HCT116 (cell line): ENCODE results near the gene HNRNPDL. TPM values are rescaled to one million over a fixed set of nuclear protein-coding genes. Genes with fewer than 3 reads are reported as not detected.

Experiments used
- ATAC-seq: fragments of 200-7000 bp; cut with Tn5 transposase; 2 replicates; pipeline ENCODE4 v1.9.1; 2020; ENCODE audit warnings: mild to moderate bottlenecking, moderate library complexity
- BruUV-seq: library from RNA; stranded (reverse); fragments of 400-500 nt; replicated peaks from 2 replicates; lab custom pipeline; 2021; lab: Mats Ljungman, UMichigan
- CTCF ChIA-PET: fragments of 300-600 bp; sonication (Branson Sonifier 250); formaldehyde crosslinking; loops from one replicate; lab custom pipeline; 2021; ENCODE audit warnings: antibody characterized with exemption; lab: Charles Lee
- POLR2A ChIA-PET: fragments of 300-600, 350-600 bp; sonication (Branson Sonifier 250); formaldehyde crosslinking; loops from one replicate; lab custom pipeline; 2021; ENCODE audit warnings: antibody characterized with exemption; lab: Charles Lee
- RAD21 ChIA-PET, 2 experiments: fragments of 300-600 bp; sonication (Branson Sonifier 250); formaldehyde crosslinking; loops; one replicate each; lab custom pipeline; 2023; ENCODE audit warnings: low total read pairs in 2 of 2; ENCODE audit not compliant: uncharacterized antibody in 2 of 2, unreplicated experiment in 2 of 2, low non-redundant PET in 1 of 2; lab: Charles Lee
- DNase-seq: peaks from one replicate; pipeline ENCODE4 v3.0.0-alpha.2; 2010; ENCODE audit warnings: low read depth, low spot score
- H2AFZ ChIP-seq: fragments of 200-600 bp; shearing (Covaris generic), sonication (generic); 2 replicates; pipeline ENCODE4 v1.6.1; 2017; ENCODE audit warnings: low read depth, mixed run types, mixed read lengths, antibody characterized with exemption, low read length; ENCODE audit not compliant: poor library complexity, severe bottlenecking
- H3K27ac ChIP-seq: 2 replicates; pipeline ENCODE4 v1.5.1; 2012; ENCODE audit warnings: low read depth, low read length
- H3K27me3 ChIP-seq: fragments of 200-600 bp; sonication (generic); 2 replicates; pipeline ENCODE4 v1.6.1; 2016; ENCODE audit warnings: mixed run types, low read length, mixed read lengths; ENCODE audit not compliant: insufficient read depth
- H3K36me3 ChIP-seq, 2 experiments: fragments of 200-500 bp in 1 of 2; fragments of 200-600 bp in 1 of 2; sonication (Bioruptor generic) in 1 of 2; sonication (generic) in 1 of 2; 2 replicates each; pipeline versions ENCODE4 v1.5.1 to v1.6.1; 2014 to 2016; ENCODE audit warnings: low read length in 2 of 2, inconsistent platforms in 1 of 2, mixed read lengths in 1 of 2, mixed run types in 1 of 2; ENCODE audit not compliant: insufficient read depth in 2 of 2, control insufficient read depth in 1 of 2
- H3K4me1 ChIP-seq, 2 experiments: fragments of 200-600 bp in 1 of 2; sonication (generic) in 1 of 2; 2 replicates each; pipeline versions ENCODE4 v1.5.1 to v1.6.1; 2012 to 2017; ENCODE audit warnings: low read length in 2 of 2, inconsistent platforms in 1 of 2, mild to moderate bottlenecking in 1 of 2, mixed read lengths in 1 of 2, mixed run types in 1 of 2, moderate library complexity in 1 of 2; ENCODE audit not compliant: insufficient read depth in 2 of 2, control insufficient read depth in 1 of 2
- H3K4me2 ChIP-seq: fragments of 200-600 bp; sonication (generic); 2 replicates; pipeline ENCODE4 v1.6.1; 2017; ENCODE audit warnings: mixed run types, low read length, mixed read lengths
- H3K4me3 ChIP-seq, 2 experiments: fragments of 200-600 bp in 1 of 2; sonication (generic) in 1 of 2; replicated peaks in 1 of 2; 2 replicates each; pipeline ENCODE4 v1.5.1; 2011 to 2016; ENCODE audit warnings: low read length in 2 of 2, control low read depth in 1 of 2, low read depth in 1 of 2, mild to moderate bottlenecking in 1 of 2, mixed read lengths in 1 of 2, mixed run types in 1 of 2
- H3K79me2 ChIP-seq: fragments of 200-600 bp; sonication (generic); 2 replicates; pipeline ENCODE4 v1.6.1; 2017; ENCODE audit warnings: mild to moderate bottlenecking, mixed run types, low read length, moderate library complexity, mixed read lengths; ENCODE audit not compliant: insufficient read depth
- H3K9ac ChIP-seq: fragments of 200-600 bp; sonication (generic); 2 replicates; pipeline ENCODE4 v1.6.1; 2016; ENCODE audit warnings: low read length, mixed read lengths
- H3K9me2 ChIP-seq: fragments of 200-600 bp; sonication (generic), shearing (Covaris generic); 2 replicates; pipeline ENCODE4 v1.6.1; 2017; ENCODE audit warnings: mixed run types, mild to moderate bottlenecking, moderate library complexity; ENCODE audit not compliant: insufficient read depth
- H3K9me3 ChIP-seq, 2 experiments: fragments of 200-500 bp in 1 of 2; fragments of 200-600 bp in 1 of 2; sonication (Bioruptor generic) in 1 of 2; sonication (generic) in 1 of 2; 2 replicates each; pipeline ENCODE4 v1.6.1; 2014 to 2017; ENCODE audit warnings: low read length in 2 of 2, mixed read lengths in 2 of 2, inconsistent platforms in 1 of 2, low read depth in 1 of 2, mild to moderate bottlenecking in 1 of 2, mixed run types in 1 of 2, moderate library complexity in 1 of 2; ENCODE audit not compliant: control insufficient read depth in 1 of 2, insufficient read depth in 1 of 2
- H4K20me1 ChIP-seq: fragments of 200-600 bp; sonication (generic), shearing (Covaris generic); 2 replicates; pipeline ENCODE4 v1.6.1; 2017; ENCODE audit warnings: mixed run types, mild to moderate bottlenecking, moderate library complexity; ENCODE audit not compliant: insufficient read depth
- ELF1 ChIP-seq: IDR thresholded peaks from 2 replicates; pipeline ENCODE4 v1.6.1; 2012; ENCODE audit warnings: low read depth, borderline replicate concordance
- EZH2phosphoT487 ChIP-seq: fragments of 200-600 bp; IDR thresholded peaks from 2 replicates; pipeline ENCODE4 v1.6.1; 2018; ENCODE audit warnings: antibody characterized with exemption, borderline replicate concordance
- JUND ChIP-seq: IDR thresholded peaks from 2 replicates; pipeline ENCODE4 v1.6.1; 2012
- SP1 ChIP-seq: IDR thresholded peaks from 2 replicates; pipeline ENCODE4 v1.6.1; 2012; ENCODE audit warnings: low read depth
- YY1 ChIP-seq: IDR thresholded peaks from 2 replicates; pipeline ENCODE4 v1.6.1; 2011; ENCODE audit warnings: low read length, low read depth, moderate library complexity, mild to moderate bottlenecking; ENCODE audit not compliant: insufficient replicate concordance; ENCODE audit errors: extremely low read depth
- ZBTB33 ChIP-seq: IDR thresholded peaks from 2 replicates; pipeline ENCODE4 v1.6.1; 2011; ENCODE audit warnings: mild to moderate bottlenecking, low read length, moderate library complexity; ENCODE audit not compliant: insufficient replicate concordance; ENCODE audit errors: extremely low read depth
- intact Hi-C: fragments of 100-400 bp; cut with micrococcal nuclease; formaldehyde crosslinking; loops from 2 replicates; pipeline ENCODE4 v1.10.0; 2022
- total RNA-seq: library from RNA; stranded (reverse); gene quantifications from one replicate; pipeline ENCODE4 v1.2.1, GENCODE V29; 2021; ENCODE audit not compliant: unreplicated experiment
- TF ChIP-seq, protein P1 (sequence below): IDR thresholded peaks from 2 replicates; pipeline ENCODE4 v1.6.1; 2012; ENCODE audit warnings: low read depth
- TF ChIP-seq, protein P2 (sequence below), 3 experiments: fragments of 200-600 bp in 1 of 3; sonication (generic) in 1 of 3; IDR thresholded peaks in 2 of 3; conservative IDR thresholded peaks in 1 of 3; 2 replicates each; pipeline ENCODE4 v1.5.1; 2012 to 2017; ENCODE audit warnings: low read depth in 2 of 3, low read length in 2 of 3, antibody characterized with exemption in 1 of 3, borderline replicate concordance in 1 of 3, control low read depth in 1 of 3, mild to moderate bottlenecking in 1 of 3, mixed read lengths in 1 of 3, mixed run types in 1 of 3, moderate library complexity in 1 of 3; ENCODE audit not compliant: insufficient read depth in 1 of 3

Gene HNRNPDL
- total RNA-seq, 1 experiment from 2014 or later: 206 TPM

DNA sequence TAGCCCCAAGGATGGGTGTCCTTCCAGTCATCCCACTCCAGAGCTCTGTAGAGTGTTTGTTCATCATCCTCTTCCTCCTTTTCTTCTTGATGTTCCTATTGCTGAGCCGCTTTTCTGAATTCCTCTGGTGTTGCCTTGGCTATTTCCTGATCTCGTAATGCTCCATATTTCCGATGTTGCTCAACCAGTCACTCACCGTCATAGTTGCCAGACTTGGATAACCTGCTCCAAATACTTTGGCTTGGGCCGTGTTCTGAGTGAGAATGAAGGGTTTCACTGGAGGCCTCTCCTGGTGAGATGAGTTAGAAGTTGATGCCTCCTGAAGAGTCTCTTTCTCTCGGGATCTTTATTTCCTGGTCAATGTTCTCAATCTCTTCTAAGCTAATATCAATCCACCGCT is 28.7 kb downstream of the HNRNPDL start:
- H3K27ac ChIP-seq: no peak overlapping the region
- no peak for ATAC-seq
- no peaks in the 10 kb centered on the region for H3K4me1 ChIP-seq
- CTCF ChIA-PET: no interaction called here
- intact Hi-C loops: no loop called here
- H3K4me2 ChIP-seq: no peak overlapping the region
- no peaks in the 10 kb centered on the region for H4K20me1 ChIP-seq
- no TSS peak for BruUV-seq
- RAD21 ChIA-PET: no interaction called here
- H3K9ac ChIP-seq: no peak overlapping the region
- no peaks in the 10 kb centered on the region for H3K9me2 ChIP-seq
- POLR2A ChIA-PET: no interaction called here
- TF ChIP-seq ELF1: no peak
- TF ChIP-seq, protein P1, sequence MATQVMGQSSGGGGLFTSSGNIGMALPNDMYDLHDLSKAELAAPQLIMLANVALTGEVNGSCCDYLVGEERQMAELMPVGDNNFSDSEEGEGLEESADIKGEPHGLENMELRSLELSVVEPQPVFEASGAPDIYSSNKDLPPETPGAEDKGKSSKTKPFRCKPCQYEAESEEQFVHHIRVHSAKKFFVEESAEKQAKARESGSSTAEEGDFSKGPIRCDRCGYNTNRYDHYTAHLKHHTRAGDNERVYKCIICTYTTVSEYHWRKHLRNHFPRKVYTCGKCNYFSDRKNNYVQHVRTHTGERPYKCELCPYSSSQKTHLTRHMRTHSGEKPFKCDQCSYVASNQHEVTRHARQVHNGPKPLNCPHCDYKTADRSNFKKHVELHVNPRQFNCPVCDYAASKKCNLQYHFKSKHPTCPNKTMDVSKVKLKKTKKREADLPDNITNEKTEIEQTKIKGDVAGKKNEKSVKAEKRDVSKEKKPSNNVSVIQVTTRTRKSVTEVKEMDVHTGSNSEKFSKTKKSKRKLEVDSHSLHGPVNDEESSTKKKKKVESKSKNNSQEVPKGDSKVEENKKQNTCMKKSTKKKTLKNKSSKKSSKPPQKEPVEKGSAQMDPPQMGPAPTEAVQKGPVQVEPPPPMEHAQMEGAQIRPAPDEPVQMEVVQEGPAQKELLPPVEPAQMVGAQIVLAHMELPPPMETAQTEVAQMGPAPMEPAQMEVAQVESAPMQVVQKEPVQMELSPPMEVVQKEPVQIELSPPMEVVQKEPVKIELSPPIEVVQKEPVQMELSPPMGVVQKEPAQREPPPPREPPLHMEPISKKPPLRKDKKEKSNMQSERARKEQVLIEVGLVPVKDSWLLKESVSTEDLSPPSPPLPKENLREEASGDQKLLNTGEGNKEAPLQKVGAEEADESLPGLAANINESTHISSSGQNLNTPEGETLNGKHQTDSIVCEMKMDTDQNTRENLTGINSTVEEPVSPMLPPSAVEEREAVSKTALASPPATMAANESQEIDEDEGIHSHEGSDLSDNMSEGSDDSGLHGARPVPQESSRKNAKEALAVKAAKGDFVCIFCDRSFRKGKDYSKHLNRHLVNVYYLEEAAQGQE: no peak
- TF ChIP-seq YY1: no peak
- TF ChIP-seq EZH2phosphoT487: no peak
- TF ChIP-seq SP1: no peak
- no peak for TF ChIP-seq ZBTB33
- TF ChIP-seq, protein P2, sequence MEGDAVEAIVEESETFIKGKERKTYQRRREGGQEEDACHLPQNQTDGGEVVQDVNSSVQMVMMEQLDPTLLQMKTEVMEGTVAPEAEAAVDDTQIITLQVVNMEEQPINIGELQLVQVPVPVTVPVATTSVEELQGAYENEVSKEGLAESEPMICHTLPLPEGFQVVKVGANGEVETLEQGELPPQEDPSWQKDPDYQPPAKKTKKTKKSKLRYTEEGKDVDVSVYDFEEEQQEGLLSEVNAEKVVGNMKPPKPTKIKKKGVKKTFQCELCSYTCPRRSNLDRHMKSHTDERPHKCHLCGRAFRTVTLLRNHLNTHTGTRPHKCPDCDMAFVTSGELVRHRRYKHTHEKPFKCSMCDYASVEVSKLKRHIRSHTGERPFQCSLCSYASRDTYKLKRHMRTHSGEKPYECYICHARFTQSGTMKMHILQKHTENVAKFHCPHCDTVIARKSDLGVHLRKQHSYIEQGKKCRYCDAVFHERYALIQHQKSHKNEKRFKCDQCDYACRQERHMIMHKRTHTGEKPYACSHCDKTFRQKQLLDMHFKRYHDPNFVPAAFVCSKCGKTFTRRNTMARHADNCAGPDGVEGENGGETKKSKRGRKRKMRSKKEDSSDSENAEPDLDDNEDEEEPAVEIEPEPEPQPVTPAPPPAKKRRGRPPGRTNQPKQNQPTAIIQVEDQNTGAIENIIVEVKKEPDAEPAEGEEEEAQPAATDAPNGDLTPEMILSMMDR (IDR thresholded peaks at IDR 0.05 in 2 of 3, conservative IDR thresholded peaks at IDR 0.05 in 1 of 3; ENCODE audit: borderline replicate concordance in 1 of 3, insufficient read depth in 1 of 3, low read depth in 2 of 3, low read length in 2 of 3): no peak
- TF ChIP-seq JUND: no peak
- no peaks in the 10 kb centered on the region for H3K79me2 ChIP-seq
- H3K27me3 ChIP-seq: no peaks in the 10 kb centered on the region
- no peak overlapping the region for H3K4me3 ChIP-seq
- DNase-seq: no peak
- H2AFZ ChIP-seq: no peak overlapping the region
- H3K36me3 ChIP-seq: no peaks in the 10 kb centered on the region
- H3K9me3 ChIP-seq: no peaks in the 10 kb centered on the region
